AG09319 (cell line): ENCODE data around the gene ABCC12.
"Not testable (repeated sequence)": the region's sequence is repeated elsewhere in the genome, so short reads cannot be mapped to it uniquely, and the experiment has no call there.

Experiments
- DNase-seq: peaks from one replicate; pipeline ENCODE4 v3.0.0-alpha.2; 2010; ENCODE audit warnings: low read depth; ENCODE audit errors: extremely low read depth
- TF ChIP-seq, protein P1 (sequence below): IDR thresholded peaks from 2 replicates; pipeline ENCODE4 v1.5.1; 2011; ENCODE audit warnings: low read depth, mild to moderate bottlenecking, inconsistent platforms, low read length, moderate library complexity

The ABCC12 gene

DNA sequence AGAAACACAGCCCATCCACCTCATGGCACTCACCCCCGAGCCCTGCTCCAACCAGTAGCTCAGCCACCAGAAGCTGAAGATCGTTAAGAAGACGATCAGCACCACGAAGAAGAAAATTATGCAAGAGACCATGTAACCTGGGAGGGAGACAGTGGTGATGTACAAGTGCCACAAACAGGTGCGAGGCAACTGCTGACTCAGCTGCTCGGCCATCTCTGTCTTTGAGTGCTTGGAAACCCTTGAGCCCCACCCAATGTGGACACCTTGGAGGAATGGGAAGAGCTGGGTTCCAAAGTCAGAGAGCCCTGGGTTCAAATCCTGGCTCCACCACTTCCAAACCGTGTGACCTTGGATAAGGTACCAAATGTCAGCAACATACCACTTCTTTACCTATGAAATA lies 38.1 kb upstream of the ABCC12 start:
- no peak for DNase-seq
- TF ChIP-seq, protein P1, sequence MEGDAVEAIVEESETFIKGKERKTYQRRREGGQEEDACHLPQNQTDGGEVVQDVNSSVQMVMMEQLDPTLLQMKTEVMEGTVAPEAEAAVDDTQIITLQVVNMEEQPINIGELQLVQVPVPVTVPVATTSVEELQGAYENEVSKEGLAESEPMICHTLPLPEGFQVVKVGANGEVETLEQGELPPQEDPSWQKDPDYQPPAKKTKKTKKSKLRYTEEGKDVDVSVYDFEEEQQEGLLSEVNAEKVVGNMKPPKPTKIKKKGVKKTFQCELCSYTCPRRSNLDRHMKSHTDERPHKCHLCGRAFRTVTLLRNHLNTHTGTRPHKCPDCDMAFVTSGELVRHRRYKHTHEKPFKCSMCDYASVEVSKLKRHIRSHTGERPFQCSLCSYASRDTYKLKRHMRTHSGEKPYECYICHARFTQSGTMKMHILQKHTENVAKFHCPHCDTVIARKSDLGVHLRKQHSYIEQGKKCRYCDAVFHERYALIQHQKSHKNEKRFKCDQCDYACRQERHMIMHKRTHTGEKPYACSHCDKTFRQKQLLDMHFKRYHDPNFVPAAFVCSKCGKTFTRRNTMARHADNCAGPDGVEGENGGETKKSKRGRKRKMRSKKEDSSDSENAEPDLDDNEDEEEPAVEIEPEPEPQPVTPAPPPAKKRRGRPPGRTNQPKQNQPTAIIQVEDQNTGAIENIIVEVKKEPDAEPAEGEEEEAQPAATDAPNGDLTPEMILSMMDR = no peak

DNA sequence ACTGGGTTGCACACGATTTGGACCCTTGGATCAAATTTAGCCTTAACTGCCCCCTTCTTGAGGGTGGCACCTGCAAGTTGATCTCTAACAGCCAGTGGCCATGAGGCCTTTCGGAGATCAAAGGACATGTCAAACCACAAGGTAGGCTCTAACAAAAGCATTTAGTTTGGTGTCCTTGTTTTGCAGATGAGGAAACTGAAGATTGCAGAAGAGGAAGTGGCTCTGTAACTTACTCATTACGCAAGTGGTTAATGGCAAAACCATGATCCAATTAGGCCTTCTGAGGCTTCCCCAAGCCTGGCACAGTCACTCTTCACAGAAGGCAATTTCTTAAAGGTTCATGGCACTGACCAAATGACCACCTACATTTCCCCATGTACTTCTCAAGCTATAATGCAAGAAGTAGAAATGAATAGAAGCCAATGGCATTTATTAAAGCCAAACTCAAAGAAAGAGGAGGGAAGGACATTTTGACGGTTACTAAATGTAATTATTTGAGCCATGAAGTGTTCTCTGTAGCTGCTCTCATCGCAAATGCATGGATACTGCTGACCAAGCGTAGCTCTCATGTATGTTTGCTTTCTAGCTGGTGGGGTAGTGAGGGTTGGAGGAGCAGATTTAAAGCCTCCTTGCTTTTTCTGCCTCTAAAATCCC lies 32.8 kb upstream of the ABCC12 start:
- TF ChIP-seq, protein P1 = no peak
- DNase-seq = no peak

DNA sequence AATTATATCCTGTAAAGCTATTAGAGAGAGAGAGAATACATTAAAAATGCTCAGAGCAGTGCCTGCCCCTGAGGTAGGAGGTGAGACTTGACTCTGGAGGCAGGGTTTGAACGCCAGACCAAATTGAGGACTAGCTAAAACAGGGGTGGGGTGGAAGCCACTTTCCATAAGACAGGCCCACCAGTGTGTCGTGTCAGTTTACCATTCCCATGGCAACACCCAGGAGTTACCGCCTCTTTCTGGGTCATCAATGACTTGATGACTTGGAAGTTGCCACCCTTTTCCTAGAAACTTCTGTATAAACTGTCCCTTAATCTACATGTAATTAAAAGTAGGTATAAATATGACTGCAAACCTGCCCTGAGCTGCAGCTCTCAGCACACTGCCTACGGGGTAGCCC lies 32.0 kb upstream of the ABCC12 start:
- DNase-seq = no peak
- TF ChIP-seq, protein P1 = no peak

DNA sequence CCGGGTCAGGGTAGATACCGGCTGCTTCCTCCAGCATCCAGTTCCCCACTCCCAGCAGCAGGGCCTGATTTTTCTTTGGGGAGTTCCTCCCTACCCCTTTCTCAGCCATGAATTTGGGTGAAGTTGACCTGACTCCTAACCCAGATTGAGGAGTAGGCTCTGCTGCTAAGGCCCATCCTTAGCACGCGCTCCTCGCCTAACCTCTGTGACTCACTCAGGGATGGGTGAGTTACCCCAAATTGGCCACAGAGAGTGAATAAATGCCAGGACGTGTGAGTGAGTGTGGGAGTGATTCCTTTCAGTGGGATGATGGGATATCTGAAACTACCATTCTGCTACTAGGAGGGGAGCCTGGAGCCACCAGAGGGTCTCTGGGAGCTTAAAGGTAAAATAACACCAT lies 28.9 kb upstream of the ABCC12 start:
- DNase-seq = no peak
- TF ChIP-seq, protein P1 = no peak

DNA sequence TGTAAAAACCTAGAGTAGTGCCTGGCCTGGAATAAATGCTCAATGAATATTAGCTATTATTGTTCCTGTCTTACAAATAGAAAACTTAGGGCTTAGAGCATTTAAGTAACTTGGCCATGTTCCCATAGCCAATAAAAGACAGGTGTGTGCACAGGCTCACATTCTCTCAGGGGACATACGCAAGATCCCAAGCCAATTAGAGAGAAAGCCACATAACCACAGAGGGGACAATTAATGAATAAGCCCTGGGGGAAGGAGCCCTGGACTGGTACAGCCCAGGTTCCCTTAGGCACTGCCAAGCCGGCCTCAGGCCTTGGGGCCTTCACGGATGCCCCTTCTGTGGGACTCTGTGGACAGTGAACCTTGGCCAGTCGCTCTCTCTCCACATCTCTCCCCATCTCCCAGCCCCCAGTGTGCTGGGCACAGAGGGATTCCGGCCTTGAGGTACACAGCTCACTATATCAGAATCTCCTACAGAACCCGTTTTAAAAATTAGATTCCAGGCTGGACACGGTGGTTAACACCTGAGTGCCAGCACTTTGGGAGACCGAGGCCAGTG lies 27.3 kb upstream of the ABCC12 start:
- TF ChIP-seq, protein P1 = no peak
- DNase-seq = no peak

DNA sequence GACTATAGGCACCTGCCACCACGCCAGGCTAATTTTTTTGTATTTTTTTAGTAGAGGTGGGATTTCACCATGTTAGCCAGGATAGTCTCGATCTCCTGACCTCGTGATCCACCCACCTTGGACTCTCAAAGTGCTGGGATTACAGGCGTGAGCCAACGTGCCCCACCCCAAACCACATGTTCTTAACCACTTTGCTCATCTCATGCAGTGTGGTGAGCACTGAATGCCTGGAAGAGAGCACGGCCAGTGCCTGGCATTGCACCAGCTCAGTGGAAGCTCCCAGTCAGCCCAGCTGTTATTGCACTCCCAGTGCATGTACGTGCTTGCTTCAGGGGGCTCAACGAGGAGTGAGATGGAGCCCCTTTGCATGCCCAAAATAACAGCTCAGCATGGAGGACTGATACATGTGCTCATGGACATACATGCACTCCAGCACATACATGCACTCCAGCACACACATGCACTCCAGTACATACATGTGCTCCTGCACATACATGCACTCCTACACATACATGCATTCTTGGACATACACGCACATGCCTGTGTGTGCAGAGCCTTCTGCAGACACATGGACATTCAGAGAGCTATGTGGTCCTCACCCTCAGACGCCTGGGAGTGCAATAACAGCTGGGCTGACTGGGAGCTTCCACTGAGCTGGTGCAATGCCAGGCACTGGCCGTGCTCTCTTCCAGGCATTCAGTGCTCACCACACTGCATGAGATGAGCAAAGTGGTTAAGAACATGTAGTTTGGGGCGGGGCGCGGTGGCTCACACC lies 26.1 kb upstream of the ABCC12 start:
- not testable (repeated sequence) for DNase-seq

DNA sequence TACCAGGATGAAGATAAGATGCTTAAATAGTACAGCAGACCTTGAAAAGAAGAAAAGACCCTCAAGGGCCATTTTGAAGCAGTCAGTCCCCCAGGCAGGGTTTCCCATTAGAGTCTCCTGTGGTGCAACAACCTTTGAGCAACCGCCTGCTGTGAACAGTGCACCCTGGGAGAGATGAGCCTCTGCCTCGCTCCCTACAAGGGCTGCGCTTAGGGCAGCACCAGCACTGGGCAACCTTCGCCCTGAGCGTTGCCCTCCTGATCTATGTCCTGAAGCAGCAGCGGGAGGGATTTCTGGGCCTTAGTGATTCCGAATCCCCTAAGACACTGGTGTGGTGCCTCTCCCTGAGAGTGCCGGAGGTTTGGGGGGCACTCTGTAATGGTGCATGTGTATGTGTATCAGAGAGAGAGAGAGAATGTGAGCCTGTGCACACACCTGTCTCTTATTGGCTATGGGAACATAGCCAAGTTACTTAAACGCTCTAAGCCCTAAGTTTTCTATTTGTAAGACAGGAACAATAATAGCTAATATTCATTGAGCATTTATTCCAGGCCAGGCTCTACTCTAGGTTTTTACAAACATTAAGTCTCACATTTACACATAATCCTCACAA lies 25.2 kb upstream of the ABCC12 start:
- TF ChIP-seq, protein P1 = no peak
- DNase-seq = no peak
